Activated B cell treated with CpG ODN at 0.5 μM for 24 hours (primary cell): Measurements from ENCODE around the gene REL. TPM values are rescaled to one million over a fixed set of nuclear protein-coding genes. Genes with fewer than 3 reads are reported as not detected.

Experiments
- ATAC-seq: fragments of 200-7000 bp; cut with Tn5 transposase; one replicate; pipeline ENCODE4 v1.10.0; 2021; ENCODE audit warnings: low read depth, mild to moderate bottlenecking, moderate library complexity
- CTCF ChIA-PET: fragments of 350-600 bp; sonication (Branson Sonifier 250); formaldehyde crosslinking; loops from one replicate; lab custom pipeline; 2021; ENCODE audit warnings: antibody characterized with exemption; lab: Charles Lee
- POLR2A ChIA-PET: fragments of 350-600 bp; sonication (Branson Sonifier 250); formaldehyde crosslinking; loops from one replicate; lab custom pipeline; 2021; ENCODE audit warnings: antibody characterized with exemption; lab: Charles Lee
- DNase-seq: peaks from one replicate; pipeline ENCODE4 v3.0.0; 2022
- H3K27ac Mint-ChIP-seq: one replicate; pipeline ENCODE4 v1.8.0; 2020; ENCODE audit warnings: mixed read lengths
- H3K27me3 Mint-ChIP-seq: one replicate; pipeline ENCODE4 v1.8.0; 2021; ENCODE audit warnings: mixed read lengths
- H3K36me3 Mint-ChIP-seq: one replicate; pipeline ENCODE4 v1.8.0; 2021; ENCODE audit warnings: low read depth, mixed read lengths
- H3K4me1 Mint-ChIP-seq: one replicate; pipeline ENCODE4 v1.8.0; 2021; ENCODE audit warnings: mixed read lengths
- H3K4me3 Mint-ChIP-seq: one replicate; pipeline ENCODE4 v1.8.0; 2020; ENCODE audit warnings: mild to moderate bottlenecking, mixed read lengths
- H3K9me3 Mint-ChIP-seq: one replicate; pipeline ENCODE4 v1.8.0; 2020; ENCODE audit warnings: mixed read lengths
- CTCF ChIP-seq: fragments of 200-600 bp; IDR thresholded peaks from one replicate; pipeline ENCODE4 v1.8.0; 2022; ENCODE audit warnings: antibody characterized with exemption, mild to moderate bottlenecking
- intact Hi-C: fragments of 100-400 bp; cut with micrococcal nuclease; formaldehyde crosslinking; loops from one replicate; pipeline ENCODE4 v1.15.1; 2024
- total RNA-seq: library from RNA; stranded (reverse); gene quantifications from 2 replicates; pipeline ENCODE4 v1.2.3, GENCODE V29; 2022

REL gene
- 211 and 238 TPM in 2 replicates for total RNA-seq

- intact Hi-C loops, result loop anchor here (1.0 to 5.0 kb wide), 13 partner anchors 8 to 1826 kb away; partner anchors contain the start of genes EHBP1 and USP34
- Mint-ChIP-seq H3K9me3 (peaks cover 2% of the 10 kb centered on the region), H3K27ac (peak within 1 kb of the TSS; percentile 95), H3K4me1 (peaks cover 36% of the 10 kb centered on the region), H3K27me3 (no peaks in the 10 kb centered on the region), H3K36me3 (peaks cover 38% of the 10 kb centered on the region), H3K4me3 (peak within 1 kb of the TSS; percentile 98)
- CTCF ChIA-PET, result interaction anchor here (0.8 to 4.0 kb wide), 11 partner anchors 13 to 118 kb away, joined by 3 to 54 read pairs (median 4); no protein-coding TSS in a partner anchor
- POLR2A ChIA-PET, result interaction anchor here (0.5 to 7.2 kb wide), 37 partner anchors 8 to 657 kb away, joined by 3 to 250 read pairs (median 8); partner anchors contain the start of genes PAPOLG, PEX13 and XPO1
- no peak for TF ChIP-seq CTCF
- ATAC-seq (peak; percentile 73), DNase-seq (peak; percentile 88)
Measured at GRCh38 chr2:60881047-60881932, at the start of gene REL. Gene REL (plus strand): TSS chr2:60881574. CDS start chr2:60881841, 267 bp downstream.

DNA sequence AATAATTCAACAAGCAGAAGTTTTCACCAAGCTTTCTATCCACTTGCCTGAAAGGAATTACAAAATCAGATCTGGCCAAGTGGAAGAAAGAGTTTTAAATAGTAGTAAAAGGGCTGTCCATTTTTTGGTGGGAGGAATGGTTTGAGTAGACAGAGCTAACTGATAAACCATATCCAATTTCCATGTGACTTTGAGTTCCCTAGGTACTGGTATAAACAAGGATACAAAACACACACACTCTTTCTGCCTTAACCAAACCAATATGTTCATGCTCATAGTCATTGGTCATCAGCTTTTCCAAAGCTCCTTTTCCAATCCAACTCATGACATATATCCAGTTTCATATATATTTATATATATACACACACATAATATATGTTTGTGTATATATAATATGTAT, 49.5 kb upstream of the REL start:
- POLR2A ChIA-PET, result interaction anchor here (0.5 to 5.1 kb wide), 6 partner anchors 9 to 83 kb away, joined by 3 to 64 read pairs (median 4); partner anchors contain the start of gene REL

GRCh38 chr2:60832621-60833020, 48.8 kb upstream of the REL start:
- ChIA-PET POLR2A (interaction anchor here (0.5 to 5.1 kb wide), 9 partner anchors 9 to 82 kb away, joined by 3 to 64 read pairs (median 6); partner anchors contain the start of gene REL), CTCF (no interaction called here)
- DNase-seq (no peak), ATAC-seq (peak; percentile 8)
- Mint-ChIP-seq H3K36me3 (no peaks in the 10 kb centered on the region), H3K27me3 (no peaks in the 10 kb centered on the region), H3K27ac (peak overlapping the region; percentile 92), H3K4me1 (peaks cover 59% of the 10 kb centered on the region), H3K4me3 (no peak overlapping the region), H3K9me3 (no peaks in the 10 kb centered on the region)
- TF ChIP-seq CTCF, result no peak
- intact Hi-C loops, result no loop called here

More for the DNA sequence above, 49.5 kb upstream of the REL start:
- no peak overlapping the region for H3K4me3 Mint-ChIP-seq
- TF ChIP-seq CTCF, result no peak
- H3K27ac Mint-ChIP-seq, result no peak overlapping the region
- ATAC-seq (no peak), DNase-seq (no peak)
- H3K4me1 Mint-ChIP-seq, result peaks cover 59% of the 10 kb centered on the region
- H3K9me3 Mint-ChIP-seq, result no peaks in the 10 kb centered on the region
- CTCF ChIA-PET, result no interaction called here
- intact Hi-C loops, result no loop called here
- no peaks in the 10 kb centered on the region for H3K27me3 Mint-ChIP-seq
- no peaks in the 10 kb centered on the region for H3K36me3 Mint-ChIP-seq

DNA sequence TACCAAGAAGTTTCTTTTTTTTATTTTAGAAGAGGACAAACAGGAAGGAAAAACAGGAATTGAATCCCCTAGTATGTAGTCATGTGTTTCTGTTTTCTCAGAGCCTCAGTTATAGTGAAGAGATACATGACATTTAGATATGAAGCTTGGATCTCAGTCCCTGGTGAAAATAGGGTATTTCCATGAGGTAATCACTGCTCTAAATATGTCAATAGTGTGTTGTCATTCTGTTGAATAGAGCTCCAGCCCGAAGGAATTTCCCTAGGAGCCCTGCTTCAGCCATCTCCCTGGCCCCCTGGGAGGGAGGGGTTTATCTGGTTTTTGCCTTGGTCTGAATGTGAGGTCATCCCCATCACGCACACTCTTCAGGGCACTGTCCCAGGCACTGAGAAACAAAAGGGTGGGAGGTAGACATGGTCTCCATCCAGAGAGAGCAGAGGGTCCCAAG, 47.1 kb upstream of the REL start:
- ChIA-PET POLR2A (interaction anchor here (0.5 to 5.1 kb wide), 9 partner anchors 21 to 140 kb away, joined by 3 to 64 read pairs (median 7); partner anchors contain the start of gene REL), CTCF (interaction anchor here (1.2 kb wide), 1 partner anchor 47 kb away, joined by 5 read pairs; the partner anchor contains the start of gene REL)
- Mint-ChIP-seq H3K36me3 (no peaks in the 10 kb centered on the region), H3K4me3 (peak overlapping the region; percentile 44), H3K4me1 (peaks cover 74% of the 10 kb centered on the region), H3K9me3 (no peaks in the 10 kb centered on the region), H3K27me3 (no peaks in the 10 kb centered on the region), H3K27ac (peak overlapping the region; percentile 92)
- ATAC-seq (peak; percentile 71), DNase-seq (no peak)
- intact Hi-C loops, result loop anchor here (1.0 kb wide), 2 partner anchors 27 to 47 kb away; partner anchors contain the start of gene REL
- no peak for TF ChIP-seq CTCF
